Naive thymus-derived CD4-positive, alpha-beta T cell (primary cell): ENCODE measurements around the gene NFILZ. TPM values are rescaled to one million over a fixed set of nuclear protein-coding genes. Genes with fewer than 3 reads are reported as not detected.

Source experiments
- ATAC-seq: fragments of 150-1000 bp; cut with Tn5 transposase; 2 replicates; pipeline ENCODE4 v1.10.0; 2021; ENCODE audit warnings: mild to moderate bottlenecking, moderate library complexity
- CTCF ChIA-PET: fragments of 350-600 bp; sonication (Branson Sonifier 250); formaldehyde crosslinking; loops from one replicate; lab custom pipeline; 2021; ENCODE audit warnings: antibody characterized with exemption; lab: Charles Lee
- POLR2A ChIA-PET: fragments of 350-600 bp; sonication (Branson Sonifier 250); formaldehyde crosslinking; loops from one replicate; lab custom pipeline; 2021; ENCODE audit warnings: antibody characterized with exemption, inconsistent platforms; lab: Charles Lee
- DNase-seq, 9 donors: peaks; one replicate each; pipeline versions ENCODE4 v3.0.0 to v3.0.0-alpha.2; 2020 to 2022; ENCODE audit warnings: mixed read lengths in 1 of 9
- H3K27ac ChIP-seq: one replicate; pipeline ENCODE4 v1.7.0; 2013; ENCODE audit warnings: mild to moderate bottlenecking, low read depth, low read length, moderate library complexity
- H3K27me3 ChIP-seq, 2 donors: one replicate each; pipeline ENCODE4 v1.7.0; 2013; ENCODE audit warnings: low read length in 2 of 2, mild to moderate bottlenecking in 2 of 2, moderate library complexity in 2 of 2; ENCODE audit not compliant: control insufficient read depth in 2 of 2, insufficient read depth in 2 of 2
- H3K36me3 ChIP-seq, 3 experiments: 1 replicate in 2 of 3; 2 replicates in 1 of 3; pipeline ENCODE4 v1.7.0; 2013; ENCODE audit warnings: low read length in 3 of 3, mild to moderate bottlenecking in 3 of 3, moderate library complexity in 1 of 3; ENCODE audit not compliant: insufficient read depth in 3 of 3, control insufficient read depth in 2 of 3
- H3K4me1 ChIP-seq, 2 donors: one replicate each; pipeline ENCODE4 v1.7.0; 2013; ENCODE audit warnings: low read length in 2 of 2, mild to moderate bottlenecking in 2 of 2, moderate library complexity in 1 of 2; ENCODE audit not compliant: control insufficient read depth in 2 of 2, insufficient read depth in 2 of 2
- H3K4me3 ChIP-seq: 2 replicates; pipeline ENCODE4 v1.7.0; 2013; ENCODE audit warnings: mild to moderate bottlenecking, low read length
- H3K9me3 ChIP-seq, 3 experiments: 1 replicate in 2 of 3; 2 replicates in 1 of 3; pipeline ENCODE4 v1.7.0; 2013; ENCODE audit warnings: low read length in 3 of 3; ENCODE audit not compliant: control insufficient read depth in 2 of 3
- H3K27ac Mint-ChIP-seq, 9 donors: one replicate each; pipeline ENCODE4 v1.8.0; 2020 to 2022; ENCODE audit warnings: mixed read lengths in 9 of 9, mild to moderate bottlenecking in 8 of 9, moderate library complexity in 5 of 9, inconsistent platforms in 2 of 9
- H3K27me3 Mint-ChIP-seq, 5 donors: one replicate each; pipeline ENCODE4 v1.8.0; 2021 to 2022; ENCODE audit warnings: mixed read lengths in 5 of 5, mild to moderate bottlenecking in 1 of 5
- H3K36me3 Mint-ChIP-seq, 5 donors: one replicate each; pipeline ENCODE4 v1.8.0; 2020 to 2022; ENCODE audit warnings: mixed read lengths in 5 of 5, mild to moderate bottlenecking in 3 of 5, inconsistent platforms in 1 of 5
- H3K4me1 Mint-ChIP-seq, 7 donors: one replicate each; pipeline ENCODE4 v1.8.0; 2020 to 2022; ENCODE audit warnings: mixed read lengths in 7 of 7, mild to moderate bottlenecking in 3 of 7, inconsistent platforms in 1 of 7
- H3K4me3 Mint-ChIP-seq, 10 donors: one replicate each; pipeline ENCODE4 v1.8.0; 2020 to 2022; ENCODE audit warnings: mild to moderate bottlenecking in 10 of 10, mixed read lengths in 10 of 10, moderate library complexity in 6 of 10, inconsistent platforms in 2 of 10
- H3K9me3 Mint-ChIP-seq, 11 donors: one replicate each; pipeline ENCODE4 v1.8.0; 2020 to 2022; ENCODE audit warnings: mixed read lengths in 11 of 11, mild to moderate bottlenecking in 4 of 11, inconsistent platforms in 1 of 11, moderate library complexity in 1 of 11
- intact Hi-C, 2 donors: fragments of 100-400 bp; cut with micrococcal nuclease; formaldehyde crosslinking; loops; one replicate each; pipeline ENCODE4 v1.15.1; 2023
- polyA plus RNA-seq, 2 donors: library from polyadenylated mRNA; unstranded; fragments of 300-500 nt; fragmentation: Illumina TruSeq; gene quantifications; one replicate each; pipeline ENCODE4 v1.2.3, GENCODE V29; 2021
- total RNA-seq, 6 experiments: library from RNA in 5 of 6; stranded (reverse) in 5 of 6; gene quantifications; 1 replicate in 5 of 6; 2 replicates in 1 of 6; pipeline ENCODE4 v1.2.3 and lab custom pipeline; 2021 to 2026

The NFILZ gene
- total and polyA plus RNA-seq, 7 experiments from 2014 or later, result not detected

- H3K4me1 ChIP-seq, result peaks cover 14 to 17% of the 10 kb centered on the region in 2 donors
- Mint-ChIP-seq H3K36me3 (peaks cover 0 to 4% (median 0%) of the 10 kb centered on the region in 5 donors), H3K4me1 (peaks cover 23 to 54% (median 30%) of the 10 kb centered on the region in 7 donors), H3K4me3 (peak overlapping the region in 6 of 10 donors; percentile 21 to 67 (median 45)), H3K27ac (peak overlapping the region in 8 of 9 donors; percentile 1 to 88 (median 48)), H3K9me3 (peaks cover 0 to 5% (median 0%) of the 10 kb centered on the region in 11 donors), H3K27me3 (no peaks in the 10 kb centered on the region)
- no peak overlapping the region for H3K27ac ChIP-seq
- ATAC-seq, result no peak
- no peak overlapping the region for H3K4me3 ChIP-seq
- no peaks in the 10 kb centered on the region for H3K36me3 ChIP-seq
- ChIA-PET CTCF (interaction anchor here (0.6 to 0.7 kb wide), 2 partner anchors 23 to 369 kb away, joined by 3 read pairs; no protein-coding TSS in a partner anchor), POLR2A (interaction anchor here (0.6 to 0.7 kb wide), 2 partner anchors 141 to 159 kb away, joined by 3 to 9 read pairs; no protein-coding TSS in a partner anchor)
- DNase-seq, result no peak
- no peaks in the 10 kb centered on the region for H3K9me3 ChIP-seq
- no peaks in the 10 kb centered on the region for H3K27me3 ChIP-seq
- intact Hi-C loops, result no loop called here
Observed at GRCh38 chr19:8665468-8666213, 35.2 kb downstream of the NFILZ start.

- Mint-ChIP-seq H3K27ac (peak overlapping the region in 1 of 9 donors; percentile 56), H3K4me3 (peak overlapping the region in 1 of 10 donors; percentile 53), H3K9me3 (peaks cover 0 to 5% (median 0%) of the 10 kb centered on the region in 11 donors), H3K4me1 (peaks cover 25 to 57% (median 34%) of the 10 kb centered on the region in 7 donors), H3K36me3 (peaks cover 0 to 4% (median 0%) of the 10 kb centered on the region in 5 donors), H3K27me3 (no peaks in the 10 kb centered on the region)
- no peak overlapping the region for H3K4me3 ChIP-seq
- no peaks in the 10 kb centered on the region for H3K36me3 ChIP-seq
- H3K4me1 ChIP-seq, result peaks cover 14 to 28% of the 10 kb centered on the region in 2 donors
- POLR2A ChIA-PET, result no interaction called here
- DNase-seq (no peak), ATAC-seq (no peak)
- no peak overlapping the region for H3K27ac ChIP-seq
- intact Hi-C loops, result no loop called here
- CTCF ChIA-PET, result no interaction called here
- H3K9me3 ChIP-seq, result no peaks in the 10 kb centered on the region
- H3K27me3 ChIP-seq, result no peaks in the 10 kb centered on the region
Observed at GRCh38 chr19:8666814-8667405, 36.5 kb downstream of the NFILZ start.

DNA sequence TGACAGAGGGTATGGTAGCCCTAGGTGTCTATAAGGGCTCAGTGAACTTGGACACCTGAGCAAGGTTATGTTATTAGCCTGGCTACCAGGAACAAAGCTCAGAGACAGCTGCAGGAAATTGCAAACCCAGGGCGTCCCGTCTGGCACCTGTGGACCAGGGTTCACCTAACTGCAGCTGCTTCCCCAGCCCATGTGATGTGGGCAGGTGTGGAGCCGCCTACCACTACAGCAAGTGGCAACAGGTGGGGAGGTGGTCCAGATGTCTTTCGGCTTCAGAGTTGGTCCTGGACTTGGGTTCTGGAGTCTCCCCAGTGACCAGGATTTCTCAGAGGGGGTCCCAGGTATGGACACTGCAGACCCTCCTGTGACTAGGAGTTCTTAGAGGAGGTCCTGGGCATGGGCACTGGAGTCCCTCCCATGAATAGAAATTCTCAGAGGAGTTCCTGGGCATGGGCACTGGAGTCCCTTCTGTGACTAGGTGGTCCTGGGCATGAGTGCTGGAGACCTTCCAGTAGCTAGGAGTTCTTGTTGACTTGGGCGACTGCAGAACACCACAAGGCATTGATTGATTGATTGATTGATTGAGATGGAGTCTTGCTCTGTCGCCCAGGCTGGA is 43.0 kb downstream of the NFILZ start:
- no peak for DNase-seq
- no peak overlapping the region for H3K27ac ChIP-seq
- intact Hi-C loops, result no loop called here
- Mint-ChIP-seq H3K27me3 (peaks cover 0 to 8% (median 0%) of the 10 kb centered on the region in 5 donors), H3K27ac (no peak overlapping the region), H3K4me1 (peaks cover 7 to 32% (median 18%) of the 10 kb centered on the region in 7 donors), H3K36me3 (peaks cover 0 to 11% (median 5%) of the 10 kb centered on the region in 5 donors), H3K9me3 (peaks cover 0 to 14% (median 1%) of the 10 kb centered on the region in 11 donors), H3K4me3 (no peak overlapping the region)
- H3K36me3 ChIP-seq, result no peaks in the 10 kb centered on the region
- no peak for ATAC-seq
- H3K9me3 ChIP-seq, result no peaks in the 10 kb centered on the region
- ChIA-PET POLR2A (no interaction called here), CTCF (no interaction called here)
- no peak overlapping the region for H3K4me3 ChIP-seq
- no peaks in the 10 kb centered on the region for H3K27me3 ChIP-seq
- peaks cover 0 to 12% of the 10 kb centered on the region in 2 donors for H3K4me1 ChIP-seq

- no peak overlapping the region for H3K4me3 ChIP-seq
- H3K27ac Mint-ChIP-seq, result peak overlapping the region in 1 of 9 donors; percentile 27
- POLR2A ChIA-PET, result no interaction called here
- H3K9me3 ChIP-seq, result no peaks in the 10 kb centered on the region
- no peaks in the 10 kb centered on the region for H3K36me3 ChIP-seq
- H3K27me3 ChIP-seq, result no peaks in the 10 kb centered on the region
- H3K4me3 Mint-ChIP-seq, result no peak overlapping the region
- peaks cover 0 to 14% (median 0%) of the 10 kb centered on the region in 11 donors for H3K9me3 Mint-ChIP-seq
- intact Hi-C loops, result no loop called here
- H3K27ac ChIP-seq, result no peak overlapping the region
- ATAC-seq (no peak), DNase-seq (no peak)
- H3K4me1 ChIP-seq, result peaks cover 0 to 12% of the 10 kb centered on the region in 2 donors
- H3K4me1 Mint-ChIP-seq, result peaks cover 7 to 21% (median 18%) of the 10 kb centered on the region in 7 donors
- CTCF ChIA-PET, result no interaction called here
- peaks cover 0 to 12% (median 7%) of the 10 kb centered on the region in 5 donors for H3K36me3 Mint-ChIP-seq
- H3K27me3 Mint-ChIP-seq, result peaks cover 0 to 8% (median 0%) of the 10 kb centered on the region in 5 donors
Observed at GRCh38 chr19:8675066-8675465, 44.6 kb downstream of the NFILZ start.

GRCh38 chr19:8678244-8678807 is 47.9 kb downstream of the NFILZ start:
- Histone ChIP-seq H3K36me3 (no peaks in the 10 kb centered on the region), H3K4me3 (no peak overlapping the region), H3K4me1 (no peaks in the 10 kb centered on the region), H3K27me3 (no peaks in the 10 kb centered on the region), H3K27ac (no peak overlapping the region), H3K9me3 (no peaks in the 10 kb centered on the region)
- Mint-ChIP-seq H3K4me1 (peaks cover 5 to 27% (median 13%) of the 10 kb centered on the region in 7 donors), H3K27me3 (peaks cover 0 to 8% (median 0%) of the 10 kb centered on the region in 5 donors), H3K4me3 (no peak overlapping the region), H3K9me3 (peaks cover 0 to 24% (median 5%) of the 10 kb centered on the region in 11 donors), H3K36me3 (peaks cover 0 to 17% (median 7%) of the 10 kb centered on the region in 5 donors), H3K27ac (peak overlapping the region in 1 of 9 donors; percentile 7)
- ATAC-seq (no peak), DNase-seq (no peak)
- ChIA-PET CTCF (no interaction called here), POLR2A (no interaction called here)
- intact Hi-C loops, result no loop called here
